PC-3 (cell line): ENCODE results near the gene OR10G3. TPM values are rescaled to one million over a fixed set of nuclear protein-coding genes. Genes with fewer than 3 reads are reported as not detected.
A peak's percentile ranks its signal among the peaks of the same experiment; 100 is the strongest.

Source experiments
- ATAC-seq: fragments of 200-7000 bp; cut with Tn5 transposase; 2 replicates; pipeline ENCODE4 v1.9.1; 2020; ENCODE audit warnings: mild to moderate bottlenecking, moderate library complexity
- BruUV-seq: library from RNA; stranded (reverse); fragments of 400-500 nt; replicated peaks from 2 replicates; lab custom pipeline; 2021; lab: Mats Ljungman, UMichigan
- CTCF ChIA-PET: fragments of 300-600 bp; sonication (Branson Sonifier 250); formaldehyde crosslinking; loops from one replicate; lab custom pipeline; 2022; ENCODE audit warnings: antibody characterized with exemption; lab: Charles Lee
- POLR2A ChIA-PET: fragments of 300-600 bp; sonication (Branson Sonifier 250); formaldehyde crosslinking; loops from one replicate; lab custom pipeline; 2022; ENCODE audit warnings: antibody characterized with exemption; ENCODE audit not compliant: unreplicated experiment; lab: Charles Lee
- DNase-seq: peaks from one replicate; pipeline ENCODE4 v3.0.0-alpha.2; 2015
- H2AFZ ChIP-seq: fragments of 300-600 bp; sonication (generic); 2 replicates; pipeline ENCODE4 v1.6.0; 2016; ENCODE audit warnings: antibody characterized with exemption, low read length
- H3F3A ChIP-seq: fragments of 300-600 bp; sonication (generic); one replicate; pipeline ENCODE4 v1.6.0; 2017; ENCODE audit warnings: antibody characterized with exemption, low read length, control low read depth, mild to moderate bottlenecking; ENCODE audit not compliant: unreplicated experiment
- H3K27ac ChIP-seq: fragments of 300-600 bp; sonication (generic); 2 replicates; pipeline ENCODE4 v1.5.1; 2016; ENCODE audit warnings: mild to moderate bottlenecking, low read length
- H3K27me3 ChIP-seq: fragments of 300-600 bp; sonication (generic); 2 replicates; pipeline ENCODE4 v1.6.1; 2016; ENCODE audit warnings: low read length, mixed read lengths
- H3K36me3 ChIP-seq: fragments of 300-600 bp; sonication (generic); 2 replicates; pipeline ENCODE4 v1.6.1; 2016; ENCODE audit warnings: low read depth, mixed run types, low read length, mixed read lengths
- H3K4me1 ChIP-seq: fragments of 300-600 bp; sonication (generic); 2 replicates; pipeline ENCODE4 v1.5.1; 2016; ENCODE audit warnings: low read length; ENCODE audit not compliant: insufficient read depth
- H3K4me2 ChIP-seq: fragments of 300-600 bp; sonication (generic); 2 replicates; pipeline ENCODE4 v1.6.0; 2016; ENCODE audit warnings: low read length
- H3K4me3 ChIP-seq: fragments of 300-600 bp; sonication (generic); 2 replicates; pipeline ENCODE4 v1.5.1; 2016; ENCODE audit warnings: mild to moderate bottlenecking, low read length, mixed read lengths
- H3K79me2 ChIP-seq: fragments of 300-600 bp; sonication (generic); 2 replicates; pipeline ENCODE4 v1.6.1; 2017; ENCODE audit warnings: low read length, mixed read lengths
- H3K9ac ChIP-seq: fragments of 300-600 bp; sonication (generic); 2 replicates; pipeline ENCODE4 v1.6.0; 2016; ENCODE audit warnings: mild to moderate bottlenecking, low read length
- H3K9me2 ChIP-seq: fragments of 300-600 bp; sonication (generic); replicated peaks from 2 replicates; pipeline ENCODE4 v1.6.1; 2016; ENCODE audit warnings: mixed run types, low read length, mixed read lengths
- H3K9me3 ChIP-seq: fragments of 300-600 bp; sonication (generic); 2 replicates; pipeline ENCODE4 v1.6.1; 2016; ENCODE audit warnings: low read length, mixed read lengths
- H4K20me1 ChIP-seq: fragments of 300-600 bp; sonication (generic); 2 replicates; pipeline ENCODE4 v1.6.1; 2016; ENCODE audit warnings: low read length, mixed read lengths
- EZH2 ChIP-seq: fragments of 300-600 bp; sonication (generic); IDR thresholded peaks from one replicate; pipeline ENCODE4 v1.6.1; 2017; ENCODE audit warnings: antibody characterized with exemption, mild to moderate bottlenecking, low read length; ENCODE audit not compliant: unreplicated experiment
- EZH2phosphoT487 ChIP-seq: fragments of 300-600 bp; sonication (generic); IDR thresholded peaks from 2 replicates; pipeline ENCODE4 v1.6.1; 2018; ENCODE audit warnings: mild to moderate bottlenecking, antibody characterized with exemption, low read length, borderline replicate concordance
- intact Hi-C: fragments of 100-400 bp; cut with micrococcal nuclease; formaldehyde crosslinking; loops from 2 replicates; pipeline ENCODE4 v1.9.0; 2023
- total RNA-seq: library from RNA; depleted of rRNA; stranded (reverse); fragments of >200 nt; gene quantifications from 2 replicates; pipeline ENCODE4 v1.2.3, GENCODE V29; 2014
- TF ChIP-seq, protein P1 (sequence below): fragments of 300-600 bp; sonication (generic); conservative IDR thresholded peaks from 2 replicates; pipeline ENCODE4 v1.5.1; 2017; ENCODE audit warnings: antibody characterized with exemption, low read depth, mild to moderate bottlenecking, low read length

OR10G3 gene
- total RNA-seq, 1 experiment from 2014 or later: not detected

DNA sequence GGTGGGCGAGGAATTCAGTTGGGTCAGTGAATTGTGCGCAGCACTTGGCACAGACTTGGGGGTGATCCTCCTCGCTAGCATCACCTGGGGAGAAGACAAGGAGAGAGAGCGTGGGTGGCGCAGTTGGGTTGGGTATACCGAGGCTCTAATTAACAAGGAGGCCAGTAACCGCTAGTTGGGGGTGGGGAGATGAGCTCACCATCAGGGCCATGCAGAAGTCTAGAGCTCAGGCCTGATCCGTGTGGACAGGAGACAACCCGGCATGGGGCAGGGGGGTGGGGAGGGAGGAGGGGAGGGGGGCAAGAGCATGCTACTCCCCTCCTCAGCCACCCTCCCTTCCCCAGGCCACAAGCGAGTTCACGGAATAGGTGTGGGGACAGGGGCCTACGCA is 54.3 kb downstream of the OR10G3 start:
- Histone ChIP-seq H3K27me3 (no peaks in the 10 kb centered on the region), H2AFZ (peak overlapping the region; percentile 95; the same call in 1 of the 2 replicates), H3F3A (no peaks in the 10 kb centered on the region), H3K9ac (peak overlapping the region; percentile 51; the same call in 1 of the 2 replicates), H3K27ac (no peak overlapping the region), H3K4me1 (peaks cover 20% of the 10 kb centered on the region), H3K4me3 (peak overlapping the region; percentile 85), H3K79me2 (no peaks in the 10 kb centered on the region), H3K4me2 (peak overlapping the region; percentile 90), H3K9me2 (no peaks in the 10 kb centered on the region), H3K36me3 (no peaks in the 10 kb centered on the region), H3K9me3 (no peaks in the 10 kb centered on the region), H4K20me1 (no peaks in the 10 kb centered on the region)
- POLR2A ChIA-PET: interaction anchor here (0.6 to 1.2 kb wide), 4 partner anchors 12 to 1070 kb away, joined by 3 to 5 read pairs (median 4); partner anchors contain the start of gene METTL3
- BruUV-seq: TSS peak; percentile 41
- DNase-seq (no peak), ATAC-seq (peak; percentile 10; the same call in 1 of the 2 replicates)
- no peak for TF ChIP-seq EZH2phosphoT487
- CTCF ChIA-PET: no interaction called here
- intact Hi-C loops: no loop called here

DNA sequence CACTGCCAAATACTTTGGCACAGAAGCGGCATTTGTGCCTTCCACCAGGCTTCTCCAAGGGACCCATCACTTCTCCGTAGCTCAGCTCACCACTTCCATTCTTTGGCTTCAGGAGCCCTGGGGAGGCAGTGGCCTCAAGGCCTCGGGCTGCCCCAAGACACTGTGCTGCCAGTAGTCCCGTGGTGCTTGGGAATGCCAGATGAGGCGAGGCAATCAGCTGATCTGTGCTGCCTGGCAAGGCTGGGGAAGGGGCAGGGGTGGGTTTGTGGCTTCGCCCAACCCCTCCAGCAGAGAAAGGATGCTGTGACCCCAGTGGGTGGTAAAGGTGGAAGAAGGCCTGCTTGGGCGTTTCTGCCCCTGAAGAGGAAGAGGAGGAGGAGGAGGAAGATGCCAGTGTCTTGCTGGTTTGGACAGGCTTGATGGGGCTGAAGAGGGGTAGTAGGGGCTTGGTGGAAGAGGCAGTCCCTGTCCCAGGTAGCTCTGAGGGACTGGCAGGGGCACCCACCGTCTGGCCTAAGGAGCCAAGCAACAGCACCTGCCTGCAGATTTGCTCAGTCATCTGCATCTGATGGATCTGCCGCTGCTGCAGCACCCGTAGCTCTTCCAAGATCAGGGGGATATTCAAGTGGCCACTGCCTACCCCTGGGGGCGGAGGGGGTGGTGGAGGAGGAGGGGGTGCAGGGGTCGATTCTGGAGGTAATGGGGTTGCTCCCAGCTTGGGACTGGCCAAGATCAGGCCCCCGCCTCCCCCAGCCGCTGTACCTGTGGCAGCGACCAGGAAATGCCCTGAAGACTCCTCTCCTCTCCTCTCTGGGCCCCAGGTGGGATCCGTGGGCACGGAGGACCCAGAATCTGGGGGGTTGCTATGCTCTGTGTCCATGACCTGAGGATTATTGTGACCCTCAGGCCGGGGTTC is 55.0 kb downstream of the OR10G3 start:
- Histone ChIP-seq H3K9ac (no peak overlapping the region), H3K4me2 (0 out of 2 replicates have a peak overlapping the region, but pooled peaks have one; percentile 90)

DNA sequence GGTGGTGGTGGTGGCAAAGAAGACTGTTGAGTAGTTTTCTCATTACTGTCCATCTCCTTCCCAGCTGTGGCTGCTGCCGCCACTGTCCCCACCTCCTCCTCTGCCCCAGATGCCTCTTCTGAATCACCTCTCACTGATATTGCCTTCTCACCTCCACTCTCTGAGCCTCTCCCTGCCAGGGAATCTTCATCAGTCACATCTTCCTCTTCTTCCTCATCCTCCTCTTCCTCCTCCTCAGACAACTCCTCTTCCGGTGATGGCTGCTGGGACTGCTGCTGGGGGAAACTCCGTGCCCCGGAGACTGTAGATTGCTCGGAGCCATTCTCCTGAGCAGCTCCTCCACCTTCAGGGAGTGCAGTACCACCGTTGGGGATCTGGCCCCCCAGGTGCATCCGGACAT is 56.7 kb downstream of the OR10G3 start:
- Histone ChIP-seq H3F3A (no peaks in the 10 kb centered on the region), H2AFZ (no peak overlapping the region), H3K79me2 (no peaks in the 10 kb centered on the region), H4K20me1 (no peaks in the 10 kb centered on the region), H3K4me3 (no peak overlapping the region), H3K36me3 (no peaks in the 10 kb centered on the region), H3K27ac (no peak overlapping the region), H3K9me2 (no peaks in the 10 kb centered on the region), H3K27me3 (no peaks in the 10 kb centered on the region), H3K9me3 (no peaks in the 10 kb centered on the region), H3K9ac (no peak overlapping the region), H3K4me2 (no peak overlapping the region), H3K4me1 (peaks cover 8% of the 10 kb centered on the region; the same call in 1 of the 2 replicates)
- TF ChIP-seq EZH2 (no peak), EZH2phosphoT487 (no peak)
- TF ChIP-seq, protein P1, sequence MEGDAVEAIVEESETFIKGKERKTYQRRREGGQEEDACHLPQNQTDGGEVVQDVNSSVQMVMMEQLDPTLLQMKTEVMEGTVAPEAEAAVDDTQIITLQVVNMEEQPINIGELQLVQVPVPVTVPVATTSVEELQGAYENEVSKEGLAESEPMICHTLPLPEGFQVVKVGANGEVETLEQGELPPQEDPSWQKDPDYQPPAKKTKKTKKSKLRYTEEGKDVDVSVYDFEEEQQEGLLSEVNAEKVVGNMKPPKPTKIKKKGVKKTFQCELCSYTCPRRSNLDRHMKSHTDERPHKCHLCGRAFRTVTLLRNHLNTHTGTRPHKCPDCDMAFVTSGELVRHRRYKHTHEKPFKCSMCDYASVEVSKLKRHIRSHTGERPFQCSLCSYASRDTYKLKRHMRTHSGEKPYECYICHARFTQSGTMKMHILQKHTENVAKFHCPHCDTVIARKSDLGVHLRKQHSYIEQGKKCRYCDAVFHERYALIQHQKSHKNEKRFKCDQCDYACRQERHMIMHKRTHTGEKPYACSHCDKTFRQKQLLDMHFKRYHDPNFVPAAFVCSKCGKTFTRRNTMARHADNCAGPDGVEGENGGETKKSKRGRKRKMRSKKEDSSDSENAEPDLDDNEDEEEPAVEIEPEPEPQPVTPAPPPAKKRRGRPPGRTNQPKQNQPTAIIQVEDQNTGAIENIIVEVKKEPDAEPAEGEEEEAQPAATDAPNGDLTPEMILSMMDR: no peak
- intact Hi-C loops: no loop called here
- ATAC-seq (no peak), DNase-seq (no peak)
- no TSS peak for BruUV-seq
- ChIA-PET CTCF (no interaction called here), POLR2A (no interaction called here)

More for the DNA sequence above, 55.0 kb downstream of the OR10G3 start:
- H3K9me2 ChIP-seq: no peaks in the 10 kb centered on the region
- H3F3A ChIP-seq: no peaks in the 10 kb centered on the region
- ChIA-PET CTCF (no interaction called here), POLR2A (no interaction called here)
- no peaks in the 10 kb centered on the region for H3K79me2 ChIP-seq
- DNase-seq (no peak), ATAC-seq (no peak)
- H2AFZ ChIP-seq: no peak overlapping the region
- no peak overlapping the region for H3K27ac ChIP-seq
- no peaks in the 10 kb centered on the region for H4K20me1 ChIP-seq
- H3K36me3 ChIP-seq: no peaks in the 10 kb centered on the region
- H3K4me3 ChIP-seq: peak overlapping the region; percentile 85; the same call in 1 of the 2 replicates
- intact Hi-C loops: no loop called here
- peaks cover 20% of the 10 kb centered on the region for H3K4me1 ChIP-seq
- BruUV-seq: no TSS peak
- no peaks in the 10 kb centered on the region for H3K9me3 ChIP-seq
- no peaks in the 10 kb centered on the region for H3K27me3 ChIP-seq
- no peak for TF ChIP-seq EZH2
- no peak for TF ChIP-seq EZH2phosphoT487
- TF ChIP-seq, protein P1: no peak
